Measurements from ENCODE around the gene TP53RK. TPM values are rescaled to one million over a fixed set of nuclear protein-coding genes. Genes with fewer than 3 reads are reported as not detected.

The TP53RK gene
- polyA plus RNA-seq, 1 donor from 2014 or later, result 12.7 TPM

GRCh38 chr20:46647469-46647868, 41.8 kb downstream of the TP53RK start:
- Mint-ChIP-seq H3K36me3 (peaks cover 1% of the 10 kb centered on the region), H3K27me3 (peaks cover 17% of the 10 kb centered on the region), H3K4me3 (no peak overlapping the region), H3K27ac (no peak overlapping the region), H3K9me3 (peaks cover 0 to 3% (median 3%) of the 10 kb centered on the region in 3 donors), H3K4me1 (no peaks in the 10 kb centered on the region)

GRCh38 chr20:46646659-46647380, 42.4 kb downstream of the TP53RK start:
- Mint-ChIP-seq H3K4me1 (no peaks in the 10 kb centered on the region), H3K9me3 (peaks cover 0 to 3% (median 3%) of the 10 kb centered on the region in 3 donors), H3K27me3 (peaks cover 13% of the 10 kb centered on the region), H3K27ac (no peak overlapping the region), H3K36me3 (peaks cover 1% of the 10 kb centered on the region), H3K4me3 (no peak overlapping the region)

- Mint-ChIP-seq H3K9me3 (peaks cover 0 to 6% (median 2%) of the 10 kb centered on the region in 3 donors), H3K4me1 (no peaks in the 10 kb centered on the region), H3K36me3 (peaks cover 1% of the 10 kb centered on the region), H3K4me3 (no peak overlapping the region), H3K27me3 (peaks cover 14% of the 10 kb centered on the region), H3K27ac (no peak overlapping the region)
Measured at GRCh38 chr20:46646122-46646521, 43.1 kb downstream of the TP53RK start.

- Mint-ChIP-seq H3K9me3 (peaks cover 0 to 2% (median 0%) of the 10 kb centered on the region in 3 donors), H3K4me3 (no peak overlapping the region), H3K36me3 (peaks cover 1% of the 10 kb centered on the region), H3K27me3 (peaks cover 10% of the 10 kb centered on the region), H3K27ac (no peak overlapping the region), H3K4me1 (no peaks in the 10 kb centered on the region)
Measured at GRCh38 chr20:46644733-46645132, 44.5 kb downstream of the TP53RK start.

- no peak overlapping the region for H3K27ac Mint-ChIP-seq
- no peak overlapping the region for H3K4me3 Mint-ChIP-seq
- H3K9me3 Mint-ChIP-seq, result peaks cover 0 to 2% (median 0%) of the 10 kb centered on the region in 3 donors
- peaks cover 1% of the 10 kb centered on the region for H3K36me3 Mint-ChIP-seq
- no peaks in the 10 kb centered on the region for H3K4me1 Mint-ChIP-seq
- peaks cover 8% of the 10 kb centered on the region for H3K27me3 Mint-ChIP-seq
Measured at GRCh38 chr20:46644160-46644559, 45.1 kb downstream of the TP53RK start.

GRCh38 chr20:46642969-46643343, 46.3 kb downstream of the TP53RK start:
- no peak overlapping the region for H3K27ac Mint-ChIP-seq
- no peaks in the 10 kb centered on the region for H3K4me1 Mint-ChIP-seq

GRCh38 chr20:46642265-46642968, 46.8 kb downstream of the TP53RK start:
- peaks cover 1% of the 10 kb centered on the region for H3K36me3 Mint-ChIP-seq
- H3K27ac Mint-ChIP-seq, result no peak overlapping the region
- H3K9me3 Mint-ChIP-seq, result peaks cover 0 to 2% (median 0%) of the 10 kb centered on the region in 3 donors
- no peaks in the 10 kb centered on the region for H3K4me1 Mint-ChIP-seq
- H3K4me3 Mint-ChIP-seq, result no peak overlapping the region
- peaks cover 10% of the 10 kb centered on the region for H3K27me3 Mint-ChIP-seq

More at GRCh38 chr20:46642969-46643343, 46.3 kb downstream of the TP53RK start:
- Mint-ChIP-seq H3K36me3 (peaks cover 1% of the 10 kb centered on the region), H3K9me3 (peaks cover 0 to 2% (median 0%) of the 10 kb centered on the region in 3 donors), H3K27me3 (peaks cover 8% of the 10 kb centered on the region), H3K4me3 (no peak overlapping the region)

- Mint-ChIP-seq H3K36me3 (peaks cover 1% of the 10 kb centered on the region), H3K9me3 (peaks cover 0 to 2% (median 0%) of the 10 kb centered on the region in 3 donors), H3K27ac (no peak overlapping the region), H3K27me3 (peaks cover 10% of the 10 kb centered on the region), H3K4me1 (no peaks in the 10 kb centered on the region), H3K4me3 (no peak overlapping the region)
Measured at GRCh38 chr20:46641424-46641823, 47.8 kb downstream of the TP53RK start.

GRCh38 chr20:46640536-46641311, 48.5 kb downstream of the TP53RK start:
- H3K27me3 Mint-ChIP-seq, result peaks cover 10% of the 10 kb centered on the region
- H3K4me3 Mint-ChIP-seq, result peak overlapping the region in 1 of 4 donors; percentile 31
- H3K27ac Mint-ChIP-seq, result no peak overlapping the region
- peaks cover 1% of the 10 kb centered on the region for H3K36me3 Mint-ChIP-seq
- peaks cover 0 to 2% (median 0%) of the 10 kb centered on the region in 3 donors for H3K9me3 Mint-ChIP-seq
- no peaks in the 10 kb centered on the region for H3K4me1 Mint-ChIP-seq

GRCh38 chr20:46640044-46640443, 49.2 kb downstream of the TP53RK start:
- no peak overlapping the region for H3K4me3 Mint-ChIP-seq
- no peaks in the 10 kb centered on the region for H3K4me1 Mint-ChIP-seq
- peak overlapping the region in 1 of 3 donors; percentile 43 for H3K27ac Mint-ChIP-seq
- peaks cover 0 to 2% (median 0%) of the 10 kb centered on the region in 3 donors for H3K9me3 Mint-ChIP-seq
- H3K36me3 Mint-ChIP-seq, result peaks cover 1% of the 10 kb centered on the region
- H3K27me3 Mint-ChIP-seq, result peaks cover 11% of the 10 kb centered on the region

- no peak overlapping the region for H3K27ac Mint-ChIP-seq
- no peak overlapping the region for H3K4me3 Mint-ChIP-seq
- H3K27me3 Mint-ChIP-seq, result peaks cover 11% of the 10 kb centered on the region
- H3K36me3 Mint-ChIP-seq, result peaks cover 1% of the 10 kb centered on the region
- no peaks in the 10 kb centered on the region for H3K4me1 Mint-ChIP-seq
- H3K9me3 Mint-ChIP-seq, result peaks cover 0 to 2% (median 0%) of the 10 kb centered on the region in 3 donors
Measured at GRCh38 chr20:46639587-46639986, 49.7 kb downstream of the TP53RK start.

GRCh38 chr20:46638898-46639274, 50.4 kb downstream of the TP53RK start:
- H3K27me3 Mint-ChIP-seq, result peaks cover 14% of the 10 kb centered on the region
- no peak overlapping the region for H3K27ac Mint-ChIP-seq
- peaks cover 1% of the 10 kb centered on the region for H3K36me3 Mint-ChIP-seq
- H3K4me3 Mint-ChIP-seq, result no peak overlapping the region
- peaks cover 0 to 2% (median 0%) of the 10 kb centered on the region in 3 donors for H3K9me3 Mint-ChIP-seq
- H3K4me1 Mint-ChIP-seq, result no peaks in the 10 kb centered on the region

GRCh38 chr20:46638134-46638897, 50.9 kb downstream of the TP53RK start:
- H3K36me3 Mint-ChIP-seq, result peaks cover 1% of the 10 kb centered on the region
- no peak overlapping the region for H3K4me3 Mint-ChIP-seq
- peaks cover 14% of the 10 kb centered on the region for H3K27me3 Mint-ChIP-seq
- H3K9me3 Mint-ChIP-seq, result peaks cover 0 to 2% (median 0%) of the 10 kb centered on the region in 3 donors
- H3K27ac Mint-ChIP-seq, result no peak overlapping the region
- no peaks in the 10 kb centered on the region for H3K4me1 Mint-ChIP-seq

GRCh38 chr20:46637427-46638133, 51.7 kb downstream of the TP53RK start:
- Mint-ChIP-seq H3K27me3 (peaks cover 15% of the 10 kb centered on the region), H3K4me3 (no peak overlapping the region), H3K9me3 (peaks cover 0 to 2% (median 0%) of the 10 kb centered on the region in 3 donors), H3K27ac (no peak overlapping the region), H3K36me3 (peaks cover 1% of the 10 kb centered on the region), H3K4me1 (no peaks in the 10 kb centered on the region)

All from IgD-negative memory B cell (primary cell).